GM21619 (cell line): ENCODE results near the gene CUL9.

Experiments used
- ATAC-seq: cut with Tn5 transposase; IDR thresholded peaks from one replicate; pipeline ENCODE4 v1.9.1; 2021; ENCODE audit not compliant: unreplicated experiment

CUL9 gene

GRCh38 chr6:43226192-43226851, 44.3 kb downstream of the CUL9 start:
- ATAC-seq = no peak

- ATAC-seq = peak; percentile 74
Measured at GRCh38 chr6:43228951-43229802, 47.2 kb downstream of the CUL9 start, which contains the start of gene DNPH1. TSS of gene DNPH1 (minus strand) at chr6:43229481. CDS start at chr6:43229456, 25 bp downstream.

GRCh38 chr6:43229803-43230620, 48.0 kb downstream of the CUL9 start:
- no peak for ATAC-seq

GRCh38 chr6:43231053-43231452, 49.1 kb downstream of the CUL9 start:
- no peak for ATAC-seq

- ATAC-seq = no peak
Measured at GRCh38 chr6:43231735-43232450, 49.9 kb downstream of the CUL9 start.

GRCh38 chr6:43235841-43236240, 53.8 kb downstream of the CUL9 start:
- ATAC-seq = no peak

- no peak for ATAC-seq
Measured at GRCh38 chr6:43239054-43239453, 57.1 kb downstream of the CUL9 start.

GRCh38 chr6:43240950-43241349, 59.0 kb downstream of the CUL9 start:
- ATAC-seq = no peak

- no peak for ATAC-seq
Measured at GRCh38 chr6:43241446-43241845, 59.5 kb downstream of the CUL9 start.

- no peak for ATAC-seq
Measured at GRCh38 chr6:43242908-43243663, 61.1 kb downstream of the CUL9 start, which contains the start of gene TTBK1. TSS of gene TTBK1 (plus strand) at chr6:43243481. CDS start at chr6:43246661, 3,180 bp downstream.

GRCh38 chr6:43243664-43244321, 61.8 kb downstream of the CUL9 start:
- no peak for ATAC-seq

GRCh38 chr6:43246301-43247113, 64.5 kb downstream of the CUL9 start:
- peak; percentile 38 for ATAC-seq

- ATAC-seq = peak; percentile 78
Measured at GRCh38 chr6:43247114-43247999, 65.4 kb downstream of the CUL9 start.

GRCh38 chr6:43248101-43248500, 66.1 kb downstream of the CUL9 start:
- no peak for ATAC-seq

- ATAC-seq = no peak
Measured at GRCh38 chr6:43248791-43249190, 66.8 kb downstream of the CUL9 start.

GRCh38 chr6:43250992-43251373, 69.0 kb downstream of the CUL9 start:
- ATAC-seq = no peak

- no peak for ATAC-seq
Measured at GRCh38 chr6:43253401-43253800, 71.4 kb downstream of the CUL9 start.
